Loucy (cell line): ENCODE results near the gene CELF4.

Source experiments
- CTCF ChIP-seq: fragments of 200-600 bp; sonication (generic); conservative IDR thresholded peaks from 2 replicates; pipeline ENCODE4 v1.5.1; 2014; ENCODE audit warnings: mild to moderate bottlenecking, antibody characterized with exemption, low read length
- EZH2phosphoT487 ChIP-seq: fragments of 200-600 bp; IDR thresholded peaks from 2 replicates; pipeline ENCODE4 v1.6.1; 2018; ENCODE audit warnings: antibody characterized with exemption, mild to moderate bottlenecking, moderate library complexity, borderline replicate concordance

- TF ChIP-seq CTCF (no peak), EZH2phosphoT487 (no peak)
Observed at GRCh38 chr18:37259711-37260110, 305.9 kb downstream of the CELF4 start.
